ENCODE measurements around the gene GDI2.

DNA sequence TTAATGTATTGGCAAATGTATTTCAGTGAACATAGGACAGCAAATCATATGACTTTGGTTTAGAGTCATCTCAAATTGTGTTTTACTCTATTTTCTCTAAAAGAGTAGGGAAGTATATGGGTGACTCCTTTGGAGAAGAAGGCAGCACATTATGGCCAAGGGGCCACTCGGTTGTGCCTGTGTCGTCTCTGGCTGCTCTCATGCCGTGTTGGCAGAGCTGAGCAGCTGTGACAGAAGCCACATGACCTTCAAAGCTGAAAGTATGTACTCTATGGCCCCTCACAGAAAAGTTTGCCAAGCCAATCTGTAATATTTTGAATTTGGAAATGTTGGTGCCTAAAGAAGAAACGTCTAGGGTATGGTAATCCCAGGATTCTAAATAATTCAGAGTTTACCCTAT lies 81.1 kb downstream of the GDI2 start:
- TF ChIP-seq FOXM1 (IDR thresholded peaks at IDR 0.05; ENCODE audit: borderline replicate concordance), result no peak
- no peak for TF ChIP-seq HDGF (IDR thresholded peaks at IDR 0.05; ENCODE audit: borderline replicate concordance)
- no peak for TF ChIP-seq FOXA1 (IDR thresholded peaks at IDR 0.05)
- TF ChIP-seq NFRKB (IDR thresholded peaks at IDR 0.05), result no peak
- TF ChIP-seq SP1 (IDR thresholded peaks at IDR 0.05), result no peak
- TF ChIP-seq FOXK2 (IDR thresholded peaks at IDR 0.05), result no peak
- TF ChIP-seq SUZ12 (IDR thresholded peaks at IDR 0.05), result no peak
- no peak for TF ChIP-seq TARDBP (IDR thresholded peaks at IDR 0.05)
- no peak for TF ChIP-seq BHLHE40 (IDR thresholded peaks at IDR 0.05; ENCODE audit: borderline replicate concordance)
- TF ChIP-seq, protein P1, sequence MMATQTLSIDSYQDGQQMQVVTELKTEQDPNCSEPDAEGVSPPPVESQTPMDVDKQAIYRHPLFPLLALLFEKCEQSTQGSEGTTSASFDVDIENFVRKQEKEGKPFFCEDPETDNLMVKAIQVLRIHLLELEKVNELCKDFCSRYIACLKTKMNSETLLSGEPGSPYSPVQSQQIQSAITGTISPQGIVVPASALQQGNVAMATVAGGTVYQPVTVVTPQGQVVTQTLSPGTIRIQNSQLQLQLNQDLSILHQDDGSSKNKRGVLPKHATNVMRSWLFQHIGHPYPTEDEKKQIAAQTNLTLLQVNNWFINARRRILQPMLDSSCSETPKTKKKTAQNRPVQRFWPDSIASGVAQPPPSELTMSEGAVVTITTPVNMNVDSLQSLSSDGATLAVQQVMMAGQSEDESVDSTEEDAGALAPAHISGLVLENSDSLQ (IDR thresholded peaks at IDR 0.05), result no peak
- TF ChIP-seq ELF4 (IDR thresholded peaks at IDR 0.05), result no peak
- TF ChIP-seq ARNT (IDR thresholded peaks at IDR 0.05), result no peak

Data from HEK293T (cell line).